ENCODE results near the gene FBXO28. TPM values are rescaled to one million over a fixed set of nuclear protein-coding genes. Genes with fewer than 3 reads are reported as not detected.

The FBXO28 gene
- total RNA-seq, 1 experiment from 2014 or later: 25.3 TPM

DNA sequence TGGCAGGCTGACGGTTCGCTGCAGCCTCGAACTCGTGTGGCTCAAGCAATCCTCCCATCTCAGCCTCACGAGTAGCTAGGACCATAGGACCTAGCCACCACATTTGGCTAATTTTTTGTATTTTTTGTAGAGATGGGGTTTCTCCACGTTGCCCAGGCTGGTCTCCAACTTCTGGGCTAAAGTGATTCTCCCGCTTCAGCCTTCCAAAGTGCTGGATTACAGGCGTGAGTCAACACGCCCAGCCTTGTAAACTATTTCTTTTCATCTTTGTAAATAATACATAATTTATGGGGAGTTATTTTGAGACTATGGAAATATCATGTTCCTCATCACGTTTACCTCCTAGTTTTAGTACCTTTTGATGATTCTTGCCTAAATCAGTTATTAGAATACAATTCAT, 906 bp upstream of the FBXO28 start:
- H3K36me3 ChIP-seq: no peaks in the 10 kb centered on the region
- H3K4me3 ChIP-seq: no peak overlapping the region; the same call in 1 of the 2 replicates
- H3K27ac ChIP-seq: no peak overlapping the region
- H3K9me3 ChIP-seq (replicated peaks): no peaks in the 10 kb centered on the region
- no peak for DNase-seq
- H3K27me3 ChIP-seq: no peaks in the 10 kb centered on the region; the same call in 1 of the 2 replicates
- H3K4me1 ChIP-seq: peaks cover 7% of the 10 kb centered on the region; the same call in 1 of the 2 replicates

GRCh38 chr1:224113545-224113917, 380 bp upstream of the FBXO28 start:
- H3K27ac ChIP-seq: peak overlapping the region; percentile 83
- H3K36me3 ChIP-seq: no peaks in the 10 kb centered on the region
- H3K4me3 ChIP-seq: peak overlapping the region; percentile 99
- H3K9me3 ChIP-seq (replicated peaks): no peaks in the 10 kb centered on the region
- H3K4me1 ChIP-seq: peaks cover 7% of the 10 kb centered on the region; the same call in 1 of the 2 replicates
- no peaks in the 10 kb centered on the region for H3K27me3 ChIP-seq
- no peak for DNase-seq

GRCh38 chr1:224114787-224115175, 870 bp downstream of the FBXO28 start:
- Histone ChIP-seq H3K4me3 (peak overlapping the region; percentile 99), H3K36me3 (no peaks in the 10 kb centered on the region), H3K27ac (peak overlapping the region; percentile 83; the same call in 1 of the 2 replicates), H3K9me3 (replicated peaks) (no peaks in the 10 kb centered on the region), H3K27me3 (no peaks in the 10 kb centered on the region), H3K4me1 (peaks cover 7% of the 10 kb centered on the region; the same call in 1 of the 2 replicates)
- DNase-seq: no peak

DNA sequence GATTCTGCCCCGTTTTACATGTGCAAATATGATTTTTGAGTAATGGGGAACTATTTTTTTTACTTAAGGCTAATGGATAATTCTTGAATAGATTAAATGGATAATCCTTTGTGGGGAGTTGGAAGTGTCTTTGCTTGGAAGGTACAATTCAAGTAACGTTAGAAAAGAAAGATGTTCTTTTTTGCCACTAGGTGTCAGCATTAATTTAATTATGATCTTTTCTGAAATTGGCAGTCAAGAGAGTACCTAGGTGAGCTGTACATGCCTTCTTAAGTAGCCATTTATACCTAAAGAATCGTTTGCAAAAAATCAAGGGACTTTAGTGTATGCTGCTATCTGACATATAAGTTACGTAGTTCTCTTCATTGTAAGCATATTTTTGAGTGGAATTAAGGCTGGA, 2.2 kb downstream of the FBXO28 start:
- Histone ChIP-seq H3K36me3 (no peaks in the 10 kb centered on the region), H3K27ac (no peak overlapping the region), H3K27me3 (no peaks in the 10 kb centered on the region), H3K4me1 (peaks cover 7% of the 10 kb centered on the region; the same call in 1 of the 2 replicates), H3K9me3 (replicated peaks) (no peaks in the 10 kb centered on the region), H3K4me3 (no peak overlapping the region)
- DNase-seq: peak in 1 of 2 experiments; percentile 65

GRCh38 chr1:224118688-224119087, 4.8 kb downstream of the FBXO28 start:
- peaks cover under 1% of the 10 kb centered on the region; the same call in 1 of the 2 replicates for H3K4me1 ChIP-seq
- no peaks in the 10 kb centered on the region for H3K9me3 ChIP-seq (replicated peaks)
- H3K27ac ChIP-seq: no peak overlapping the region
- H3K36me3 ChIP-seq: no peaks in the 10 kb centered on the region; the same call in 1 of the 2 replicates
- no peak overlapping the region for H3K4me3 ChIP-seq
- no peaks in the 10 kb centered on the region for H3K27me3 ChIP-seq
- DNase-seq: no peak

- H3K27ac ChIP-seq: no peak overlapping the region
- no peak for DNase-seq
- no peaks in the 10 kb centered on the region for H3K9me3 ChIP-seq (replicated peaks)
- no peaks in the 10 kb centered on the region for H3K27me3 ChIP-seq
- no peaks in the 10 kb centered on the region for H3K4me1 ChIP-seq
- H3K4me3 ChIP-seq: no peak overlapping the region
- no peaks in the 10 kb centered on the region; the same call in 1 of the 2 replicates for H3K36me3 ChIP-seq
Measured at GRCh38 chr1:224123136-224123535, 9.2 kb downstream of the FBXO28 start.

DNA sequence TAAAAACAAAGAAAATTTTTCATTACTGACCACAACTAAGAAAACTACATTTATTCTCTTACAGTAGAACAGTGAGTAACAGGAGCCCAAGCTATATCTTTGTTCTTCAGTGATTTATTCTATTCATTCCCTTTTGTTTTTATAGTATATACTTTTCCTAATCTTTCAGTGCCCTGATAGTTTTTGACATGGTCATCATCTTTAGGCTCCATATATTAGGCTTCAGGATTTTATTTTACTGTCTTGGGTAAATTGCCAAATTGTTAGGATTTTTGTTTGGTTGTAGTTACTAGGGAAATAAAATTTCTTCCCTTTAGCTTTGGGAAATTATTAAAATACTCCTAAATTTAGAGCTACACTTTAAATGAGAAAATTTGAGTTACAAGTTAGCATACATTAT, 10.3 kb downstream of the FBXO28 start:
- Histone ChIP-seq H3K4me3 (no peak overlapping the region), H3K27ac (no peak overlapping the region), H3K27me3 (no peaks in the 10 kb centered on the region), H3K36me3 (peaks cover 5% of the 10 kb centered on the region; the same call in 1 of the 2 replicates), H3K9me3 (replicated peaks) (no peaks in the 10 kb centered on the region), H3K4me1 (no peaks in the 10 kb centered on the region)
- DNase-seq: no peak

GRCh38 chr1:224127925-224128819, 14.3 kb downstream of the FBXO28 start:
- no peak for DNase-seq
- Histone ChIP-seq H3K4me1 (no peaks in the 10 kb centered on the region), H3K36me3 (peaks cover 35% of the 10 kb centered on the region), H3K27me3 (no peaks in the 10 kb centered on the region), H3K9me3 (replicated peaks) (no peaks in the 10 kb centered on the region), H3K4me3 (no peak overlapping the region), H3K27ac (no peak overlapping the region)

GRCh38 chr1:224131253-224131652, 17.3 kb downstream of the FBXO28 start:
- no peak overlapping the region for H3K4me3 ChIP-seq
- H3K36me3 ChIP-seq: peaks cover 41% of the 10 kb centered on the region
- H3K27me3 ChIP-seq: no peaks in the 10 kb centered on the region
- no peak for DNase-seq
- H3K4me1 ChIP-seq: no peaks in the 10 kb centered on the region
- H3K9me3 ChIP-seq (replicated peaks): no peaks in the 10 kb centered on the region
- H3K27ac ChIP-seq: no peak overlapping the region

DNA sequence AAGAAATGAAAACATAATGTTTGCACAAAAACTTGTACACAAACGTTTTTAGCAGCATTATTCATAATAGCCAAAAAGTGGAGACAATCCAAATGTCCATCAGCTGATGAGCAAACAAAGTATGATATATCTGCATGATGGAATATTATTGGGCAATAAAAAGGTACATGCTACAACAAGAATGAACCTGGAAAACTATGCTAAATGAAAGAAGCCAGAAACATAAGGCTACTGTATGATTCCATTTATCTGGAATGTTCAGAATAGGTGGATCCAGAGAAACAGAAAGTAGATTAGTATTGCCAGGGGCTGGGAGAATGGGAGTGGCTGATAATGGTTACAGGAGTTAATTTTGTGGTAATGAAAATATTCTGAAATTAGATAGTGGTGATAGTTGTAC, 19.0 kb downstream of the FBXO28 start:
- Histone ChIP-seq H3K4me1 (no peaks in the 10 kb centered on the region), H3K9me3 (replicated peaks) (no peaks in the 10 kb centered on the region), H3K4me3 (no peak overlapping the region), H3K36me3 (peaks cover 50% of the 10 kb centered on the region), H3K27me3 (no peaks in the 10 kb centered on the region), H3K27ac (no peak overlapping the region)
- no peak for DNase-seq

DNA sequence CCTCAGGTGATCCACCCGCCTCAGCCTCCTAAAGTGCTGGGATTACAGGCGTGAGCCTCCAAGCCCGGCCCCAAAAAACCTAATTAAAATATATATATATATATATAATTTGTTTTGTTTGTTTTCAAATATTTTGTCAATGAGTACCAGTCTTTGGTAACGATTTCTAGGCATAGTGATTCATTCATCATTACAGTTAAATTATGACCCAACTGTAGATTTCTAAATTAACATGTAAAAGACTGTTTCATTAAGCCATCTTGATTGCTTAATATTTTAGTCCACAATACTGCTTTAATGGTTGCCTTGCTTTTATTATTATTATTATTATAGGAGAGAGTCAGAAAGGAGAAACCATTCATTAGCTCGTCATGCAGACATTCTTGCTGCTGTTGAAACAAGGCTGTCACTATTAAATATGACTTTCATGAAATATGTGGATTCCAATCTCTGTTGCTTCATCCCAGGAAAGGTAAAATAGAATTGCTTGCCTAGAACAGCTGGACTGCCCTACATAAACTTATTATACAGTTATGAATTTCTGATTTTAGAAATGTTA, 19.9 kb downstream of the FBXO28 start:
- H3K27ac ChIP-seq: no peak overlapping the region
- no peak for DNase-seq
- H3K9me3 ChIP-seq (replicated peaks): no peaks in the 10 kb centered on the region
- H3K4me1 ChIP-seq: no peaks in the 10 kb centered on the region
- H3K36me3 ChIP-seq: peaks cover 52% of the 10 kb centered on the region
- no peak overlapping the region for H3K4me3 ChIP-seq
- H3K27me3 ChIP-seq: no peaks in the 10 kb centered on the region

- no peak for DNase-seq
- Histone ChIP-seq H3K4me3 (no peak overlapping the region), H3K4me1 (no peaks in the 10 kb centered on the region), H3K9me3 (replicated peaks) (no peaks in the 10 kb centered on the region), H3K27ac (no peak overlapping the region), H3K27me3 (no peaks in the 10 kb centered on the region), H3K36me3 (peaks cover 35% of the 10 kb centered on the region)
Measured at GRCh38 chr1:224137518-224137917, 23.6 kb downstream of the FBXO28 start.

DNA sequence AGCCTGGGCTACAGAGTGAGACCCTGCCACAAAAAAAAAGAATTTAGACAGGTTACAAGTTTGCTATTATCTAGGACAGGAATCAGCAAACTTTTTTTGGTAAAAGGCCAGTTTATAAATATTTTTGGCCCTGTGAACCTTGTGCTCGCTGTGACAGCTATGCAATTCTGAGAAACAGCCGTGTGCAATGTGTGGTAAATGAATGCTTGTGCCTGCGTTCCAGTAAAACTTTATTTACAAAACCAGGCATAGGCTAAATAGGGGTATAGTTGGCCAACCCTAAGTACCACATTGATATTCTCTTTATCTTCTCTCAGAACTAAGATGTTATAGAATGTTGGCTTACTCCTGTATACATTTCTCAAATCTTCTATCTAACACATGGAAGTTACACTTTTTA, 24.3 kb downstream of the FBXO28 start:
- Histone ChIP-seq H3K4me1 (no peaks in the 10 kb centered on the region), H3K36me3 (peaks cover 31% of the 10 kb centered on the region), H3K27me3 (no peaks in the 10 kb centered on the region), H3K9me3 (replicated peaks) (no peaks in the 10 kb centered on the region), H3K27ac (no peak overlapping the region), H3K4me3 (no peak overlapping the region)
- no peak for DNase-seq

DNA sequence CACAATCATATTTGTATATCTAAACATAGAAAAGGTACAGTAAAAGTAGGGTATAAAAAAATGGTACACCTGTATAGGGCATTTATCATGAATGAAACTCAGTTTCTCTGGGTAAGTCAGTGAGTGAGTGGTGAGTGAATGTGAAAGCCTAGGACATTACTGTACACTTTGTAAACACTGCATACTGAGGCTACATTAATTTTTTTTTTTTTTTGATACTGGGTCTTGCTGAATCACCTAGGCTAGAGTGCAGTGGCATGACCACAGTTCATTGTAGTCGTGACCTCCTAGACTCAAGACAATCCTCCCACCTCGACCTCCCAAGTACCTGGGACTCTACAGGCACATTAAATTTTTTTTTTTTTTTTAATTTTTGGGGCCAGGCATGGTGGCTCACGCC, 27.8 kb downstream of the FBXO28 start:
- Histone ChIP-seq H3K4me1 (no peaks in the 10 kb centered on the region), H3K4me3 (no peak overlapping the region), H3K36me3 (peaks cover 34% of the 10 kb centered on the region), H3K27me3 (no peaks in the 10 kb centered on the region), H3K9me3 (replicated peaks) (no peaks in the 10 kb centered on the region), H3K27ac (no peak overlapping the region)
- no peak for DNase-seq

- Histone ChIP-seq H3K4me3 (no peak overlapping the region), H3K4me1 (peaks cover 3% of the 10 kb centered on the region; the same call in 1 of the 2 replicates), H3K36me3 (peaks cover 18% of the 10 kb centered on the region), H3K27ac (no peak overlapping the region), H3K27me3 (no peaks in the 10 kb centered on the region), H3K9me3 (replicated peaks) (no peaks in the 10 kb centered on the region)
- DNase-seq: no peak
Measured at GRCh38 chr1:224149709-224150108, 35.8 kb downstream of the FBXO28 start.
